ENCODE measurements around the gene CD24.
"Not testable (repeated sequence)": the region's sequence is repeated elsewhere in the genome, so short reads cannot be mapped to it uniquely, and the experiment has no call there.

CD24 gene

GRCh38 chr6:106974336-106974998 lies at the start of gene CD24:
CD24 (minus strand) TSS chr6:106974729; CDS start chr6:106974646, 83 bp downstream.
- no peak for DNase-seq

- no peak for DNase-seq
Observed at GRCh38 chr6:107021446-107022185, 47.1 kb upstream of the CD24 start.

GRCh38 chr6:107020239-107020638 lies 45.7 kb upstream of the CD24 start:
- DNase-seq = no peak

- DNase-seq = not testable (repeated sequence)
Observed at GRCh38 chr6:107019628-107020027, 45.1 kb upstream of the CD24 start.

- DNase-seq = no peak
Observed at GRCh38 chr6:107019047-107019446, 44.5 kb upstream of the CD24 start.

- DNase-seq = no peak
Observed at GRCh38 chr6:107009499-107009898, 35.0 kb upstream of the CD24 start.

- no peak for DNase-seq
Observed at GRCh38 chr6:106997392-106998158, 23.0 kb upstream of the CD24 start.

- DNase-seq = no peak
Observed at GRCh38 chr6:106995640-106996039, 21.1 kb upstream of the CD24 start.

GRCh38 chr6:106989737-106990136 lies 15.2 kb upstream of the CD24 start:
- DNase-seq = not testable (repeated sequence)

- no peak for DNase-seq
Observed at GRCh38 chr6:106988664-106989063, 14.1 kb upstream of the CD24 start.

- DNase-seq = no peak
Observed at GRCh38 chr6:106981926-106982325, 7.4 kb upstream of the CD24 start.

- no peak for DNase-seq
Observed at GRCh38 chr6:106980926-106981325, 6.4 kb upstream of the CD24 start.

- no peak for DNase-seq
Observed at GRCh38 chr6:106979435-106979884, 4.9 kb upstream of the CD24 start.

- no peak for DNase-seq
Observed at GRCh38 chr6:106977246-106977645, 2.7 kb upstream of the CD24 start.

- no peak for DNase-seq
Observed at GRCh38 chr6:106976270-106976669, 1.7 kb upstream of the CD24 start.

GRCh38 chr6:106975738-106976064 lies 1.2 kb upstream of the CD24 start:
- no peak for DNase-seq

- DNase-seq = no peak
Observed at GRCh38 chr6:106974999-106975737, 639 bp upstream of the CD24 start.

GRCh38 chr6:106973836-106974335 lies 643 bp downstream of the CD24 start:
- no peak for DNase-seq

- DNase-seq = no peak
Observed at GRCh38 chr6:106973018-106973835, 1.3 kb downstream of the CD24 start.

- no peak for DNase-seq
Observed at GRCh38 chr6:106972500-106972899, 2.0 kb downstream of the CD24 start.

GRCh38 chr6:106970769-106971168 lies 3.8 kb downstream of the CD24 start:
- DNase-seq = not testable (repeated sequence)
